Hepatocyte (in vitro differentiated cells): ENCODE measurements around the gene MND1.

Experiments
- CTCF ChIP-seq: fragments of 200-600 bp; sonication (generic); IDR thresholded peaks from 2 replicates; pipeline ENCODE4 v1.5.1; 2016; ENCODE audit warnings: antibody characterized with exemption, mild to moderate bottlenecking; ENCODE audit not compliant: poor library complexity
- EZH2 ChIP-seq: fragments of 200-600 bp; sonication (generic); IDR thresholded peaks from 2 replicates; pipeline ENCODE4 v1.6.1; 2016; ENCODE audit warnings: antibody characterized with exemption, mild to moderate bottlenecking, borderline replicate concordance
- EZH2phosphoT487 ChIP-seq: fragments of 200-600 bp; sonication (generic); IDR thresholded peaks from one replicate; pipeline ENCODE4 v1.6.1; 2018; ENCODE audit warnings: antibody characterized with exemption, mild to moderate bottlenecking, low read depth, moderate library complexity; ENCODE audit not compliant: unreplicated experiment, severe bottlenecking

GRCh38 chr4:153346563-153346962 lies 2.1 kb downstream of the MND1 start:
- TF ChIP-seq CTCF: no peak
- TF ChIP-seq EZH2: no peak
- TF ChIP-seq EZH2phosphoT487: no peak
